GM10248 (cell line): ENCODE data around the gene BICDL1.
A peak's percentile ranks its signal among the peaks of the same experiment; 100 is the strongest.

ENCODE experiments used
- CTCF ChIA-PET: fragments of 300-600 bp; sonication (Branson Sonifier 250); formaldehyde crosslinking; extraction: SDS; loops from one replicate; lab custom pipeline; 2021; ENCODE audit warnings: antibody characterized with exemption; lab: Yijun Ruan, JAX
- POLR2A ChIA-PET: fragments of 350-650 bp; sonication (Branson Sonifier 250); formaldehyde crosslinking; extraction: SDS; loops from one replicate; lab custom pipeline; 2020; ENCODE audit warnings: antibody characterized with exemption; lab: Yijun Ruan, JAX
- DNase-seq: peaks from one replicate; pipeline ENCODE4 v3.0.0; 2012; ENCODE audit errors: extremely low spot score
- TF ChIP-seq, protein P1 (sequence below): IDR thresholded peaks from 2 replicates; pipeline ENCODE4 v1.5.1; 2012; ENCODE audit warnings: mild to moderate bottlenecking, low read depth; ENCODE audit errors: extremely low read depth, missing control alignments, control extremely low read depth

The BICDL1 gene

DNA sequence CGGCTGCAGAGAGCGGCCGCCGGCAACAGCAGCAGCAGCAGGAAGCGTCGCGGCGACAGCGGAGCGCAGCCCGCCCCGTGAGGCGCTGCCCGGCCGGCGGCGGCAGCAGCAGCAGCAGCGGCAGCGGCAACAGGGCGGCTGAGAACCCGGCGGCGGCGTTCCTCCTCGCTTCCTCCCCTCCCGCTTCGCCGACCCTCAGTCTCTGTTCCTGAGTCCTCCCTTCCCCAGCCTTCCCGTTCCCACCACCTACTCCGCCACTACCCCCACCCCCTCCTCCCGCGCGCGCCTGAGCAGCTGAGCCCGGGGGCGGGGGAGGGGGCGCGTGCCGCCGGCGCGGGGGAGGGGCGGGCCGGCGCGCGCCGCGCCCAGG lies 310 bp downstream of the BICDL1 start:
- DNase-seq: no peak
- ChIA-PET POLR2A (interaction anchor here (2.1 kb wide), 1 partner anchor 212 kb away, joined by 10 read pairs; the partner anchor contains the start of gene RPLP0), CTCF (interaction anchor here (1.0 to 1.9 kb wide), 6 partner anchors 9 to 87 kb away, joined by 3 to 9 read pairs (median 4); no protein-coding TSS in a partner anchor)
- TF ChIP-seq, protein P1, sequence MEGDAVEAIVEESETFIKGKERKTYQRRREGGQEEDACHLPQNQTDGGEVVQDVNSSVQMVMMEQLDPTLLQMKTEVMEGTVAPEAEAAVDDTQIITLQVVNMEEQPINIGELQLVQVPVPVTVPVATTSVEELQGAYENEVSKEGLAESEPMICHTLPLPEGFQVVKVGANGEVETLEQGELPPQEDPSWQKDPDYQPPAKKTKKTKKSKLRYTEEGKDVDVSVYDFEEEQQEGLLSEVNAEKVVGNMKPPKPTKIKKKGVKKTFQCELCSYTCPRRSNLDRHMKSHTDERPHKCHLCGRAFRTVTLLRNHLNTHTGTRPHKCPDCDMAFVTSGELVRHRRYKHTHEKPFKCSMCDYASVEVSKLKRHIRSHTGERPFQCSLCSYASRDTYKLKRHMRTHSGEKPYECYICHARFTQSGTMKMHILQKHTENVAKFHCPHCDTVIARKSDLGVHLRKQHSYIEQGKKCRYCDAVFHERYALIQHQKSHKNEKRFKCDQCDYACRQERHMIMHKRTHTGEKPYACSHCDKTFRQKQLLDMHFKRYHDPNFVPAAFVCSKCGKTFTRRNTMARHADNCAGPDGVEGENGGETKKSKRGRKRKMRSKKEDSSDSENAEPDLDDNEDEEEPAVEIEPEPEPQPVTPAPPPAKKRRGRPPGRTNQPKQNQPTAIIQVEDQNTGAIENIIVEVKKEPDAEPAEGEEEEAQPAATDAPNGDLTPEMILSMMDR: no peak

DNA sequence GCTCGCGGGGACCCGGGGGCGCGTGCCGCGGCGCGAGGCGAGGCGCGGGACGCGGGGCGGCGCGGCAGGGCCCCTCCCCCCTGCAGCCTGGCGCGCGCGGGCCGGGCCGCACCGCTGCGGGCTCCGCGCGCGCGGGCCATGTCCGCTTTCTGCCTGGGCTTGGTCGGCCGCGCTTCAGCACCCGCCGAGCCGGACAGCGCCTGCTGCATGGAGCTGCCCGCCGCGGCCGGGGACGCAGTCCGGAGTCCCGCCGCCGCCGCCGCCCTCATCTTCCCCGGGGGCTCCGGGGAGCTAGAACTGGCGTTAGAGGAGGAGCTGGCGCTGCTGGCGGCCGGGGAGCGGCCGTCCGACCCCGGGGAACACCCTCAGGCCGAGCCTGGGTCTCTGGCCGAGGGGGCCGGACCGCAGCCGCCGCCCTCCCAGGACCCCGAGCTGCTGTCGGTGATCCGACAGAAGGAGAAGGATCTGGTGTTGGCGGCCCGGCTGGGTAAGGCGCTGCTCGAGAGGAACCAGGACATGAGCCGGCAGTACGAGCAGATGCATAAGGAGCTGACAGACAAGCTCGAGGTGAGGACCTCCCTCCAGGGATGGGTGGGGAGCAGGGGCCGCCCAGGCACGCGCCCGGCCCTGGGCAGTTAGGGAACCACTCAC lies 820 bp downstream of the BICDL1 start:
- CTCF ChIA-PET: interaction anchor here (0.6 to 1.9 kb wide), 6 partner anchors 10 to 108 kb away, joined by 3 to 9 read pairs (median 4); no protein-coding TSS in a partner anchor
- TF ChIP-seq, protein P1: no peak
- POLR2A ChIA-PET: interaction anchor here (2.1 kb wide), 1 partner anchor 211 kb away, joined by 10 read pairs; the partner anchor contains the start of gene RPLP0
- peak; percentile 84 for DNase-seq

DNA sequence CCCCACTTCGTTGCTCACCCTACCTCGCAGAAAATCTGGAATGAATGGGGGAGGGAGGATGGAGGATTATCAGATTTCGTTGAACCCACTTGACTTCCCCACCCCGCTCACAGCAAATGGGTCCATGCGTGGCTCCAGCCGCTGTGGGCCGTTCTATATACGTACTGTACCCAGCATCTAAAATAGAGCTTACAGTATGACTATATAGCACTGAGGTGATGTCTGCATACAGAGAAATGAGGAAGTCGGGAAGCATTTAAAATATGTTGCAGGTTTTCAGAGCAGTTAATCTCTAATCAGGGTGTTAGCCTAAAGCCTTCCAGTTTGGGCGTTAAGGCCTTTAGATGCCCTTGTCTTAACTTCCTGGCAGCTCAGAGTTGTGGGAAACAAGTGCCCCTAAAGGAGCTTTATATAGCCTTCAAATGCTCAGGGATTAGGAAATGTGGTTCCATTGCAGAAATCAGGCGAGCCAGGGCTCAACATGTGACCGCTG lies 1.4 kb downstream of the BICDL1 start:
- peak; percentile 13 for DNase-seq
- POLR2A ChIA-PET: interaction anchor here (2.1 kb wide), 1 partner anchor 211 kb away, joined by 10 read pairs; the partner anchor contains the start of gene RPLP0
- CTCF ChIA-PET: interaction anchor here (0.6 to 1.9 kb wide), 5 partner anchors 9 to 107 kb away, joined by 3 to 9 read pairs (median 3); no protein-coding TSS in a partner anchor
- TF ChIP-seq, protein P1: no peak

DNA sequence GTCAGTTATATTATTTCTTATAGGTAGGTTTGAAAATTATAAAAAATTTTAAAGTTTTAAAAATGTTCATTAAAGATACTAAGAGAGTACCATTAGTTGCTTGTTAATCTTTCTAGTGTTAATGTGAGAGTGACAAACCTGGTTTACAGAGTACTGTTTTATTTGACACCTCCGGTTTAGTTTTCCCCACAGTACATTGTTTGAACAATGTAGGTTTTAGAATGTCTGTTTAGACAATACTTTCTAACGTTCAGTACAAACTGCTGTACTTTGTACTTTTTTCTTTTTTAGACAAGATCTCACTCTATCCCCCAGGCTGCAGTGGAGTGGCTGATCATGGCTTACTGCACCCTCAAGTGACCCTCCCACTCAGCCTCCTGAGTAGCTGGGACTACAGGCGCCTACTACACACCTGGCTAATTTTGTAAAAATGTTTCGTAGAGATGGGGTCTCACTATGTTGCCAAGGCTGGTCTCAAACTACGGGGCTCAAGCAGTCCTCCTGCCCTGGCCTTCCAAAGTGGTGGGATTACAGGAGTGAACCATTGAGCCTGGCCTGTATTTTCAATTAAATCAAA lies 3.2 kb downstream of the BICDL1 start:
- TF ChIP-seq, protein P1: no peak
- ChIA-PET POLR2A (no interaction called here), CTCF (no interaction called here)
- no peak for DNase-seq

DNA sequence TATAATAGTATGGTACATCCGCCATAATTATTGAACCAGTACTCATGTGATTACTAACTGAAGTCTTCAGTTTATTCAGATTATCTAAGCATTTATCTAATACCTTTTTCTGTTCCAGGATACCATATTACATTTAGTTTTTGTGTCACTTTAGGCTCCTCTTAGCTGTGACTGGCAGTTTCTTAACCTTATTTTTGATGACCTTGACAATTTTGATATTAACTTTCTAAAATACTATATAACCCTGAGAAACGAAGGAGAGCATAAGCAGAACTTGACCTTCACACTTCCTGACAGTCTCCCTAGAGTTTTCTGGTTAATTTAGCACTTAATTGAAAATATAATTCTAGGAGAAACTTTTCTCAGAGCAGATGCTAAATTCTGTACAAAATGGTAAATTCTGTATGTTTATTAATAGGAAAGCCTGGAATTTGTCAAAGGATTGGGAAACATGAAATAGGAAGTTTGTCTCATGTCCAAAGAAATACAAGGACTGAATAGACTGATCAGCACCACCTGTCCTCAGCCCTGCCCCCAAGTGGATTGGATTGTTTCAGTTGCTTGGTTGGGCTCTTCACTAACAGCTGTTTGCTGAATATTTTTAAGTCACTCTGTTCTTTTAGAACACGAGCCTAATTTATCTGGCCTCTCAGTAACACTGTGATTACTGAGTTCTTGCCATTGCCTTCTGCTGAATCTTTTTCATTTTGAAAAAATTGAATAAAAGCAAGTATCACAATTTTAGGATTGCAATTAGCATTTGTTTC lies 6.0 kb downstream of the BICDL1 start:
- POLR2A ChIA-PET: no interaction called here
- TF ChIP-seq, protein P1: no peak
- CTCF ChIA-PET: interaction anchor here (1.7 kb wide), 1 partner anchor 9 kb away, joined by 5 read pairs; no protein-coding TSS in a partner anchor
- DNase-seq: no peak

DNA sequence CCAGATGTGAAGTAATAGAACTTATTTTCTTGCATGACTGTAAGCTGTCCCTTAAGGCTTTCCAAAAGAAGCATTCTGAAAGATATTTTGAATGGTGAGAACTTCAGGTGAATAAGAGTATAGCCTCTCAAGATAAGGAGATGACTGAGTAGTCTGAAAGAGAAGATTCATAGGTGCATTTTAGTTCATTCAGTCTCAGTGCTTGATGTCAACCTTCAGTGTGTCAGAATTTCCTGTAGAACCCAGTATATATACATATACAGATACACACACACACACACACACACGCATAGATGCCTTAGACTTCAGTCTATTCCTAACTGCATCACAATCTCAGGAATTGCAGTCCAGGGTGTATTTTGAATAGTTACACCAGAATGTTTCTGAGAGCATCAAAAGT lies 7.4 kb downstream of the BICDL1 start:
- ChIA-PET CTCF (no interaction called here), POLR2A (no interaction called here)
- no peak for DNase-seq
- TF ChIP-seq, protein P1: no peak
